Colonic mucosa (tissue), 4 donors: ENCODE data around the gene SOX6. TPM values are rescaled to one million over a fixed set of nuclear protein-coding genes. Genes with fewer than 3 reads are reported as not detected.
A peak's percentile ranks its signal among the peaks of the same experiment; 100 is the strongest.

Experiments used
- DNase-seq: peaks from one replicate; pipeline ENCODE4 v3.0.0-alpha.2; 2020
- H3K27ac ChIP-seq: fragments of 200-600 bp; one replicate; pipeline ENCODE4 v1.8.0; 2021
- H3K27me3 ChIP-seq: fragments of 200-600 bp; one replicate; pipeline ENCODE4 v1.8.0; 2021
- H3K36me3 ChIP-seq: fragments of 200-600 bp; one replicate; pipeline ENCODE4 v1.8.0; 2021
- H3K4me1 ChIP-seq: fragments of 200-600 bp; one replicate; pipeline ENCODE4 v1.8.0; 2021; ENCODE audit warnings: mild to moderate bottlenecking
- H3K4me3 ChIP-seq: fragments of 200-600 bp; one replicate; pipeline ENCODE4 v1.8.0; 2021
- H3K9ac ChIP-seq, 2 donors: one replicate each; pipeline ENCODE4 v1.7.0; 2013; ENCODE audit warnings: control low read depth in 2 of 2, low read depth in 2 of 2, low read length in 2 of 2
- H3K9me3 ChIP-seq: fragments of 200-600 bp; one replicate; pipeline ENCODE4 v1.8.0; 2021
- CTCF ChIP-seq: fragments of 200-600 bp; IDR thresholded peaks from one replicate; pipeline ENCODE4 v1.8.0; 2022; ENCODE audit warnings: antibody characterized with exemption, mild to moderate bottlenecking
- intact Hi-C: fragments of 100-400 bp; cut with DNase I; formaldehyde crosslinking; loops from one replicate; pipeline ENCODE4 v1.14.1; 2022
- total RNA-seq, 2 donors: library from RNA; stranded (reverse); fragmentation: NEBNext Ultra II Directional in 1 of 2; extraction: Animal tissue kit (Norgen Biotek cat#: 25700) in 1 of 2; gene quantifications; one replicate each; pipeline ENCODE4 v1.2.1, GENCODE V29; 2021
- donor health status: healthy.
- donor health status: DM: no; HTN: no; CAD: no.
- donor health status: DM: no; HTN: no; CAD: no.

The SOX6 gene
- total RNA-seq, 2 donors from 2014 or later, result 2.1 to 3.0 TPM

GRCh38 chr11:15969701-15970329, 386.5 kb downstream of the SOX6 start:
- no peak overlapping the region for H3K4me3 ChIP-seq
- H3K27ac ChIP-seq, result no peak overlapping the region
- intact Hi-C loops, result no loop called here
- DNase-seq, result no peak
- no peaks in the 10 kb centered on the region for H3K36me3 ChIP-seq
- H3K27me3 ChIP-seq, result no peaks in the 10 kb centered on the region
- H3K9ac ChIP-seq, result no peak overlapping the region
- no peaks in the 10 kb centered on the region for H3K9me3 ChIP-seq
- no peaks in the 10 kb centered on the region for H3K4me1 ChIP-seq
- TF ChIP-seq CTCF, result no peak

GRCh38 chr11:15969281-15969680, 387.1 kb downstream of the SOX6 start:
- Histone ChIP-seq H3K27ac (no peak overlapping the region), H3K4me1 (no peaks in the 10 kb centered on the region), H3K4me3 (no peak overlapping the region), H3K9me3 (no peaks in the 10 kb centered on the region), H3K27me3 (no peaks in the 10 kb centered on the region), H3K9ac (no peak overlapping the region), H3K36me3 (no peaks in the 10 kb centered on the region)
- intact Hi-C loops, result no loop called here
- no peak for TF ChIP-seq CTCF
- DNase-seq, result peak; percentile 43

- H3K27ac ChIP-seq, result peak overlapping the region; percentile 18
- H3K4me1 ChIP-seq, result no peaks in the 10 kb centered on the region
- H3K9me3 ChIP-seq, result no peaks in the 10 kb centered on the region
- H3K9ac ChIP-seq, result peak overlapping the region in 1 of 2 donors; percentile 68
- H3K4me3 ChIP-seq, result no peak overlapping the region
- DNase-seq, result peak; percentile 20
- no peak for TF ChIP-seq CTCF
- no peaks in the 10 kb centered on the region for H3K36me3 ChIP-seq
- intact Hi-C loops, result no loop called here
- no peaks in the 10 kb centered on the region for H3K27me3 ChIP-seq
Measured at GRCh38 chr11:15968461-15969130, 387.8 kb downstream of the SOX6 start.

GRCh38 chr11:15967966-15968365, 388.4 kb downstream of the SOX6 start:
- no peak for DNase-seq
- peak overlapping the region; percentile 18 for H3K27ac ChIP-seq

GRCh38 chr11:15967166-15967565, 389.2 kb downstream of the SOX6 start:
- peak; percentile 73 for DNase-seq
- no peak for TF ChIP-seq CTCF
- no peaks in the 10 kb centered on the region for H3K36me3 ChIP-seq
- H3K4me1 ChIP-seq, result no peaks in the 10 kb centered on the region
- H3K27me3 ChIP-seq, result no peaks in the 10 kb centered on the region
- no peaks in the 10 kb centered on the region for H3K9me3 ChIP-seq
- H3K4me3 ChIP-seq, result no peak overlapping the region
- no peak overlapping the region for H3K9ac ChIP-seq
- intact Hi-C loops, result no loop called here
- H3K27ac ChIP-seq, result no peak overlapping the region

More at GRCh38 chr11:15967966-15968365, 388.4 kb downstream of the SOX6 start:
- H3K4me3 ChIP-seq, result no peak overlapping the region
- H3K9ac ChIP-seq, result peak overlapping the region in 1 of 2 donors; percentile 68
- intact Hi-C loops, result no loop called here
- H3K36me3 ChIP-seq, result no peaks in the 10 kb centered on the region
- no peaks in the 10 kb centered on the region for H3K9me3 ChIP-seq
- H3K4me1 ChIP-seq, result no peaks in the 10 kb centered on the region
- TF ChIP-seq CTCF, result no peak
- H3K27me3 ChIP-seq, result no peaks in the 10 kb centered on the region
